GM19023 (cell line): Measurements from ENCODE around the gene ABCG5.

Experiments used
- ATAC-seq: cut with Tn5 transposase; IDR thresholded peaks from one replicate; pipeline ENCODE4 v1.9.1; 2021; ENCODE audit warnings: mild to moderate bottlenecking, moderate library complexity; ENCODE audit not compliant: unreplicated experiment

The ABCG5 gene

DNA sequence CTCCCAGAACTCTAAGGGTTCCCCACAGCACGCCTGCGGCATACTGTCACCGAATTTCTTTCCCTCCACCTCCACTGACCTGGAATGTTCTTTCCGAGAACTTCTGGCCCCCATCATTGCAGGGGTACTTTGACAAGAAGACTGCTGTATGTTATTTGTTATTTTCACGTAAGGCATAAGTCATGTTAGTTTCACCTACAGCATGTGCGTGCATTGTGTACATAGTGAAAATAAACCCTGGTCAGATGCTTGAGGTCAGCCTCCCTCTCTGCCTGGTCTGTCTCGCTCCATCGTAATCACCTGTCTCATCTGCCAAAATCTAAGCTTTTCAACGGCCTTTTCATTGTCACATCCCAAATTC lies 4.2 kb upstream of the ABCG5 start:
- no peak for ATAC-seq

DNA sequence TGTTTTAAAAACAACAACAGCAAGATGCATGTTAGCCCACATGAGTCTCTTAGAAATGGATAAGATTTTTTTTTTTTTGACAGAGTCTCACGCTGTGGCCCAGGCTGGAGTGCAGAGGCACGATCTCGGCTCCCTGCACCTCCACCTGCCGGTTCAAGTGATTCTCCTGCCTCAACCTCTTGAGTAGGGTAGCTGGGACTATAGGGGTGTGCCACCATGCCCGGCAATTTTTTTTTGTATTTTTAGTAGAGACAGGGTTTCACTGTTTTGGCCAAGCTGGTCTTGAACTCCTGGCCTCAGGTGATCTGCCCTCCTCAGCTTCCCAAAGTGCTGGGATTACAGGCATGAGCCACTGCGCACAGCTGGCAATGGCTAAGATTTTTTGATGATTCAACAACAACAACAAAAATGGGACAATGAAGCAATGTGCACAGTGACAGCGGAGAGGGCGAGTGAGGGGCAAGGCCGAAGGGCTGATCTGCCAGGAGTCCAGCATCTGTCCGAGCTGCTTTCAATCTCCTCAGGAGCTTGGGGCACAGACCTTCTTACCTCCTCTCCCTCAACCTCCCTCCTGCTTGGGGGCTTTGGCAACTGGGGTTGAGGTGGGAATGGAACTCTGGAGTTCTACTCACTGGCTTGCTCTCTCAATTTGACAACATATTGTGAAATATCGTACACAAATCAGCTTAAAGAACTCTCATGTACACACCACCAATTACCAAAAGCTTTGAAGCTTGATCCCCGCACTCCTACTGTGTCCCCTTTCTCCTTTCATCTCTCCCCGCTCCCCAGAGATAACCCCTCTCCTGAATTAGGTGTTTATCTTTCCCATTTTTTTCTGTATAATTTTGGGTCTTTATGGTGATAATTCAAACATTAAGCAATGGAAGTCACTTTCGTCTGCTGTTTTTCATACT lies 3.6 kb upstream of the ABCG5 start:
- no peak for ATAC-seq

DNA sequence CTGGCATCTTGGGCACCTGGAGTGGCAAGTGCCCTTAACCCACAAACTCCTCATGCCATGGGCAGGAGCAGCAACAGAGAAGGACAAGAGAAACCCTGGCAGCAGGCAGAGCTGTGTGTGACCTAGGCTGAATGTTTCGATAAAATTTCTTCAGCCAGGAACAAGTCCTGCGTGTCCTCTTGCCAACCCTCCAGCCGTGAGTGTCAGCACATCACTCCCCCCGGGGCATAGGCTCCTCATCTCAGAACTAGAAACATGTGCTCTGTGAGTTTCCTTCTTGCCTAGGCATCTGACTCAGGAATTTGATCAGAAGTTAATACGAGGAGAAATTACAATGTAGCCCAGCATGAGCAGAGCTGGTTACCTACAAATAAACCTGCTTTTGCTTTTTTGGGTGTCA lies 2.3 kb upstream of the ABCG5 start:
- no peak for ATAC-seq

DNA sequence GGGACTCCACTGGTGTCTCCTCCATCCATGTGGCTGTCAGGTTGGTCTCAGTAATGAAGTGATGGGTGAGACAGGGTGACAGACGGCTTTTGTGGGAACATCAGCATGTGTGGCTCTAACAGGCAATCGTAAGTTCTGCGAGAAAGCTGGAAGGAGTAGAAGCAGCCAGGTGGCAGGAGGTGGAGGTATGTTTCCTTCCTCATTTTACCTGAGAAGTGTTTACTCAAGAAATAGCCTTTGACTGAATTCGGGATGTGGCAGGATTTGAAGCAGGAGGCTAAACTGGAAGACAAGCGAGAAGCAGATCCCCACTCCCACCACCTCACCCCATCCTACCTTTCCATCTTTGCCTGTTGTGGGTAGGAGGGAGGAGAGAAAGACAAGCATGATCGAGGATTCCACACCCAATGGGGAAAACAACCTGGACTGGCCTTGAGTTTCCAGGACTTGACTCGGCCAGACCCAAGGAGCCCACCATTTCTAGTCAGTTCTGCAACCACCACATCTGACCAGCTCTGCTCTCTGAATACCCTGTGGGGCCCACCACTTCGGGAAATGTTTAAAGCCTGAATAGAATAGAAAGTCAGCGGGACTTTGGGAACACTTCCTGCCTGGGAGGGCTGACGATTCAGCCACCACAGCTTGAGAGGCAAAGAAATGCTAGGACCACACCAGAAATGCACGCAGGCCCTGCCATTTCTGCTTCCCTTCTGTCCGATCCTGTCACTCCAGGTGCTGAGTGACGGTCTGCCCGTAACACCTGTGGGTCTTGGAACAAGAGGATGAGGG lies 1.3 kb upstream of the ABCG5 start:
- ATAC-seq, result no peak

DNA sequence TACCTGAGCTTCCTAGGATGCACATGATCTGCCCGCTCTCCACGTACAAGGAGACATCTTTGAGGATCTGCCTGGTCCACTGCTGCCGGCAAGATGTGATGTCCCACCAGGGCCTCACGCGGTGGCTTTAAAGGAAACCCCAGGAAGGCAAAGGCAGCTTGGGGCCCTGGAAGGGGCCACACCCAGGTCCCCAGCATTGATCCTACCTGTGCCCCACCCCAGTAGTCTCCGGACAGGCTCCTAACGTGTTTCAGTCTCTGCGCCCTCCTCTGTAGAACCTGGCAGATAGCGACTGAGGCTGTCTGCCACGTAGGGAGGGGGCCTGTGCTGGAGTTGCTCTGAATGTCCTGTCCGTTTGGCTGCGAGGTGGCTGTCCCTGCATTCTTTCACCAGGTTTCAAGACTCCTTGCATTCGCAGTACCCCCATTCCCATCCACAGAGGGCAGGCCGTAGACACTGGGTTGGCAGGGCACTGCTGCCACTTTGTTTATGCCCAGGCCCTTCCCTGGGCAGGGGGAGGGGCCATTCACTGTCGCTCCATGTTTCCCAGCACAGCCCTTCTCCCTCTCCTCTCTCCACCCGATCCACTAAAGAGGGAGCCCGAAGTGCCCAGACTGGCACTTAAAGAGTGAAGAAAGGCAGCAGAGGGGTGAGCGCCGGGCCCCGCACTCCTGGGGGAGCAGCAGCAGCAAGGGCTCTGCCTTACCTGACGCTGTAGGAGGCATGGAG lies 644 bp downstream of the ABCG5 start:
- no peak for ATAC-seq

DNA sequence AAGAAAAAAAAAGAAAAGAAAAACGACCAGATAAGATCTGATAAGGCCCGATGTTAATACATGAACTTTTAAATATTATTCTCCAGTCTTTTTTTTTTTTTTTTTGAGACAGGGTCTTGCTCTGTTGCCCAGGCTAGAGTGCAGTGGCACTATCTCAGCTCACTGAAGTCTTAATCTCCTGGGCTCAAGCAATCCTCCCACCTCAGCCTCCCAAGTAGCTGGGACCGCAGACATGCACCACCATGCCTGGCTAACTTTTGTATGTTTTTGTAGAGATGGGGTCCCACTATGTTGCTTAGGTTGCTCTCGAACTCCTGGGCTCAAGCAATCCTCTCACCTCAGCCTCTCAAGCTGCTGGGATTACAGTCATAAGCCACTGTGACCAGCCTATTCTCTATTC lies 1.6 kb downstream of the ABCG5 start:
- ATAC-seq, result no peak

DNA sequence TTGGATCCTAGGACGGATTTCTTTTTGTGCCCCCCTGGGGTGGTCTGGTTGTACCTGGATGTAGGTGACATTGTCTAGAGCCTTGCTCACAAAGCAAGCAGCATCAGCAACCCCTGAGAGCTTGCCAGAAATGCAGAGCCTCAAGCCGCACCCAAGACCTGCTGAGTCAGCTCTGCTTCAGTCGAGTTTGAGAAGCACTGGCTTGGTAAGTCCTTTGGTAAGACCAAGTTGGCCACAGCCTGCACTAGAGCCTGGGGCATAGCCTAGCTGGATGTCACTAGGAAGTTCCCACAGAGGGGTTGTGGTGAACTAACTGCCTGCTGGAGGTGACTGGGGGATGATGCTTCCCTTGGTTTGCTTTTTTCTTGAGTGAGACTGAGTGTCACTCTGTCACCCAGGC lies 6.2 kb downstream of the ABCG5 start:
- ATAC-seq, result no peak

DNA sequence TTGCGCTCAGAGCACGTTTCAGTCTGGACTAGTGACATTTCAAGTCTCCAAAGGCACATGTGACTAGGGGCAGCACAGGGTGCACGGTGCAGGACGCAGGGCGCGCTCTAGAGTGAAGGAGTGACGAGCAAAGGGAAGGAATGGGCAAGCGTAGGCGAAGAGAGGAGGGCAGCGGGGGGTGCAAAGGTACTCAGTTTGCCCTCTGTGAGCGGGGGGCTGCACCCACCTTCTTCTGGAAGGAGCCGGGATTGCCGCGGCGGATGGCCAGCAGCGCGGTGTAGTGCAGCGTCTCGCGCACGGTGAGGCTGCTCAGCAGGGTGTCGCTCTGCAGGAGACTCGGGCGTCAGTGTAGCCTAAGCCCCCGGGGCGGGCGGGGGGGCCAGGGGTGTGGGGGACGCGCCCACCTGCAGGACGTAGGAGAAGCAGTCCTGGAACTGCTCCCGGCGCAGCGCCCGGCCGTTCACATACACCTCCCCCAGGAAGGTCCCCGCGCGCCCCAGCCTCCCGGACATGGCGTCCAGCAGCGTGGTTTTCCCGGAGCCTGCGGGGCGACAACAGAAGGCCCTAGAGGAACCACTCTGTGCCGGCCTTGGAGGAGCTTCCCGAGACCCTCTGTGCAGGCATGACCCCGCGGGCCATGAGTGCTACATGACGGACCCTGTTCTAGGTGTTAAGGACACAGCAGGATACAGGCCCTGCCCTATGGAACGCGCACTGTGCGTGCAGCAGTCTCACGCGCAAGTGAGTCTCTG lies 6.9 kb downstream of the ABCG5 start:
- ATAC-seq, result no peak

DNA sequence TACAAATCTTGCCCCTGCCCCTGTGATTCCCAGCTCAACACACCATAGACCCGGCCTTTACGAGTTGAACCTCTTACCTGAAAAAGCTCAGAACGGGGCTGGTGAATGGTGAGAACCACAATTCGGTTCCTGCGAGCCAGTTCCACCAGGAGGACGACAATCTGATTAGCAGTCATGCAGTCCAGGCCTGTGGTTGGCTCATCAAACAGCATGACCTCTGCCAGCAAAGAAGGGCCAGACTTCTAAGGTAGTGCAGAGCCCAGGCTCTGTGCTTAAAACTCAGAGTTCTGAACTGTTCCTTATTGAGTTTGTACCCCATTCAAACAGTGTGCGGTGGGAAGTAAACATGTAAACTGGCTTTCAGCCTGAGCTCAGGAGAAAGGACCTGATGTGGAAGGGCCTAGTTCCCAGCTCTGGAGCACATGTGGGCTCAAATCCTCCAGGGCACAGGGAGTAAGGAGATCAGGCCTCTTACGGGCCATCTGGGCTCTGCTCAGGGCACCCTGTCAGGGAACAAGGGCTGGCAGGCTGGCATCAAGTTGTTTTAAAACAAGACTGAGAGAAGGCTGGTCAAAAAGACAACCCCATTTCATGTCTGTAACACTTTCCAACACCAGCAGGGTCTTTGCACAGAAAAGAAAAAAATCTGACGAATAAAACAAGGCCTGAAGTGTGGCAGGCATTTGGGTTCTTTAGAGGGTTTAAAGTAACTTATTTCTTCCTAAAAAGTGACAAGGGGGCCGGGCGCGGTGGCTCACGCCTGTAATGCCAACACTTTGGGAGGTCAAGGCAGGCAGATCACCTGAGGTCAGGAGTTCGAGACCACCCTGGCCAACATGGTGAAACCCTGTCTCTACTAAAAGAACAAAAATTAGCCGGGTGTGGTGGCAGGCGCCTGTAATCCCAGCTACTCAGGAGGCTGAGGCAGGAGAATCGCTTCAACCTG lies 12.1 kb downstream of the ABCG5 start:
- no peak for ATAC-seq

DNA sequence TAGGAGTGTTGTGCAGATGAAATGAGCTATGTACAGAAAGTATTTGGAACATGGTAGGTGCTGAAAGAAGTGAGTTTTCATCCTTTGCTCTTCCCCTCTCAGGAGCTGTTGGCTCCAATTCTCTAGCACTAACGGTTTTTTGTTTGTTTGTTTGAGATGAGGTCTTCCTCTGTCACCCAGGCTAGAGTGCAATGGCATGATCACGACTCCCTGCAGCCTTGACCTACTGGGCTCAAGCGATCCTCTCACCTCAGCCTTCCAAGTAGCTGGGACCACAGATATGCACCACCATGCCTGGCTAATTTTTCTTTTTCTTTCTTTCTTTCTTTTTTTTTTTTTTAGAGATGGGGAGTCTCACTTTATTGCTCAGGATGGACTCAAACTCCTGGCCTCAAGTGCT lies 12.8 kb downstream of the ABCG5 start:
- ATAC-seq, result no peak

DNA sequence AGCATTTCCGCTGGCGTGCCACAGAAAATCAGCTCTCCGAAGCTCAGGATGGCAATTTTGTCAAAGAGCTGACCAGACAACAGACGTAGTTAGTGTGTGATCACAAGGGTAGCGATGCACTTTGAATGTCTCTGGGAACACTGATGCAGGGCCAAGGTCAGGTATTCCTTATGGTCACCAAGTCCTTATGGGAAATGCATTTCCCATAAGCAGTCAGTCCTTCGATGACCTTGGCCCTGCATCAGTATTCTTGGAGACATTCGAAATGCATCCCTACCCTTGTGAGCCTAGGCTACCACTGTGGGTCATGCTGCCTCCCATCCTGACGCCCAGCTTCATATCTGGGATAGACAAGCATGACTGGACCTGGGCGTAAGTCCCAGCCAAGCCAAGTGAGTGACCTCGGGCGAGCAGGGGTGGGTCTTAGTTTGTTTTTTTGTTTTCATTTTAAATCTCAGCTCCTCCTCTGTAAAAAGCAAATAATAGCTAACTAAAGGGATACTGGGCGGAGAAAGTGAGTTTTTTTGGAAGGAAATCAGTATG lies 13.6 kb downstream of the ABCG5 start:
- ATAC-seq, result no peak

DNA sequence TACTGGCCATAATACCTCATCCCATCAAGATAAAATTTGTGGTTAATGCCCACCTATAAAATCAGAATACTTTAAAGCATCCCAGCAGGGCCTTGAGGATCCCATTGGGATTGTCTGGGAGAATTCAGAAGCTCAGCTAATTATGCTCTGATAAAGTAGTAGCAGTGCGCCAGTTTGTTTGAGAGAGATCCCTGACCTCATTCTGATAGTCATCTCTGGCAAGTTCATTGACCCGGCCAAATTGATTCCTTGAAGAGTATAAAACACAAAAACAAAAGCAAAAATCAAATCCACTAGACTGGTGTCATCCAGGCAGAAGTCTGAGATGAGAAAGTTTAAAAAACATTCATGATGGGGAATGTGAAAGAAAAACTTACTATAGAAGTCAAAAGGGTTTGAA lies 14.1 kb downstream of the ABCG5 start:
- no peak for ATAC-seq

DNA sequence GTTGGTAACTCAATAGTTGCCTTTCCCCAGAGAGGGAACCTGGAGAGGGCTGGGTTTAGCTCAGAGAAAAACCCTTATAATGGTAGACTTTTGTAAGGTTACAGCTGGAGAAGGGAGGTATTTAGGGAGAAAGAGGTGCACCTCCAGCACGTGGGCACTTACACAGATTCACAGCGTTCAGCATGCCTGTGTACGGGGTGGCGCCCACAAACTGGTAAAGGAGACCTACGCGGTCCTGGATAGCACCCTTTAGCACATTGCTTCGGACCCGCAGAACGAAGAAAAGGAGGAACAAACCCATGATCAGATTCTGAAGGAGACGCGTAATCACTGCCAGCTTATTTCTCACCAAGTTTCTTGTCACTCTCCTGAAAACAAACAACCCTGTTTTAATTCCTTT lies 14.9 kb downstream of the ABCG5 start:
- ATAC-seq, result no peak

DNA sequence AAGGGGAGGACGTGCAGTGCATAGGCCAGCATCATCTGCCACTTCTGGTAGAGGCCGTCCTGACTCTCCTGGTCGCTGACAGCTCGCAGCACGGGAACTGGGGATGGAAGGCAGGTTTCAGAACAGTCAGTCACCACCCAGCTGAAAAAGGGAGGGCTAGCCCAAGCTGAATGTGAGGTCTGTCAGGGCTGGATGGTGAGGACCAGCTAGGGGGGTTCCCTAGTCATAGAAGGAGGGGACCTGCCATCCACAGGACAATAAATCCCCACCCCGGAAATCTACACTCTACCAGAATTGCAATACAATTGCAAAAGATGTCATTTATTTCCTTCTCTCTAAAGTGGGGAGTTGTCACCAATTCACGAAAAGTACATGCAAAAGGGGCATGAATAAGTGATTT lies 15.8 kb downstream of the ABCG5 start:
- ATAC-seq, result no peak

DNA sequence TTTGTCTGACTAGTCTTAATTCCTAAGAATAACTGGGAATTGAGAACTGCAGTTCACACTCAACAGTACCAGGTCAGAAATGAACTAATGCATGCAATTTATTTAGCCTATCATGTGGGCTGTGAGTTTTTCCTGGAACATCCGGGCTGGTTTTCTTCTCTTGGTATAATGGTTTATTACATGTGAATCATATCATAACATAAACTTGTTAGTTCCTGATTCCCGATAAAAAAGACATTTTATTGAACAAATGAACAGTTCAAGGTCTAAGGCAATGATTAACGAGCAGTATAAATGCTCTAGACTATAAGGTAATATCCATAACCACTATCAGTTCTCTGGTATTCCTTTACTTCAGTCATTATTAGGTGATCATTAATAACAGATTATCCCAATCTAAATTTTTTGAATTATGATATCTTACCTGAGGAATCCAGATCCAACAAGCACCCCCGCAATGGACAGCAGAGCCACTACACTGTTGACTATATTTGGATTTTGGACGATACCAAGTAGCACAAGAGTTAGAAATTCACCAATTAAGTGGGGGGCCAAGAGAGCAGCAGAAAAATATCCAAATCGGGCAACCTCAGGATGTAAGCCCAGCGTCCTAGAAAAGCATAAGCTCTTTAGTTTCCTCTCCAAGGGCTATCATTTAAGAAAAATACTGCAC lies 19.0 kb downstream of the ABCG5 start:
- ATAC-seq, result no peak

DNA sequence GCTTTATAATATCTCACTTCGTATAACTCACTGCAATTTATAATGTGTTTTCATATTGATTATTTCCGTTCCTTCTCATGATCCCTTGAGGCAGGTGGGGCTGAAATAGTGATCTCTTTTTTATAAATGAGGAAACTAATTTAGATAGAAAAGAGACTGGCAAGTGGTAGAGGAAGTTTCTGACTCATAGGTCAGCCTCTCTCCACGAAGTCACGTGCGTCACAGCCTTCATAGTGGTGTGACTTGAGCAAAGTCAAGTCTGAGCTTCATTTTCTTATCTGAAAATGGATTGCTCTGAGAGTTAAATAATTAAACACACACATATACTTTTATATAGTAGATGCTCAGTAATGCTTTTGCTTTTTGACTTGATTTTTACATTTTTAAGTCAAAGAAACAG lies 19.9 kb downstream of the ABCG5 start:
- ATAC-seq, result no peak

DNA sequence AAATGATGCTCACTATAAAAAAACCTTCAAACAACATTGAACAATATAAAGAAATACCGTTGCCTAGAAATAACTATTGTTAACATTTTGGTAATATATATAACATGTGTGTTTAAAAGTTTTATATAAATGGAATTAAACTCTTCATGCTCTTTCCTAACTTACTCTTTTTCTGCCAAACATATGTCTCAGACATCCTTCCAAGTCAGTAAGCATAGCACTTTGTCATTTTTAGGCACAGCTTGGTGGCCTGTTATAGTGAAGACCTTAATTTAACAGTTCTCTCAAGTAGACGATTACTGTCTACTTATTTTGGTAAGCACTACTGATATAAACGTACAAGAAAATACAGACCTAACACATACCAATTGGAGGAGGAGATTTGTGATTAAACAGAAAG lies 23.9 kb downstream of the ABCG5 start:
- ATAC-seq, result no peak

DNA sequence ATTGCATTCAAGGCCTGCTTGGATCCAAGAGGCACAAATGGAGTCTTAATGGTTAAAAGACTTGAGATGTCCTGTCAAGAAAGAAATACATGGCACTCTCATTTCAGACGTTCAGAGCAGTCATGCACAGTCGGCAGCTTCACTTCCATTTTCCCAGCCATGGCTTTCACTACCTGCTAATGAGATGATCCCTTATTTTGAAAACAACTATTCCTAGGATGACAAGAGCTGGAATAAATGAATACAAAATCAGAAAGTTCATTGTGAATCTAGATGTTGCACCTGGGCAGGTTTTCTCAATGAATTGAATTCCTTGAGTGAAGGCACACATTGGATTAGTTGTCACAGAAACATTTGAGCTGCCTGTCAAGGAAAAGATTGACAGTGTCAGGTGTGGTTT lies 25.7 kb downstream of the ABCG5 start:
- ATAC-seq, result no peak

DNA sequence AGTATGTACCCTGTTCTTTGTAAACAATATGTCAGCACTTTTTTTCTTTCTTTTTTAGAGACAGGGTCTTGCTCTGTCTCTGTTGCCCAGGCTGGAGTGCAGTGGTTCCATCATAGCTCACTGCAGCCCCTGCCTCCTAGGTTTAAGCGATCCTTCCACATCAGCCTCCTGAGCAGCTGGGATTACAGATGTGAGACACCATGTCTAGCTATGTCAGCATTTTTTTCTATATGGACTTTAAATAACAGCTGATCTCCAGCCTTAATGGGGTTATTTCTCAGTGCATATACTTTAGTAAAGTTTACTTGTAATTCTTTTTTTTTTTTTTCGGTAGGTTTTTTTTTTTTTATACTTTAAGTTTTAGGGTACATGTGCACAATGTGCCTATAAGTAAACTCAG lies 26.6 kb downstream of the ABCG5 start:
- no peak for ATAC-seq
